Measurements from ENCODE around the gene OLIG2. TPM values are rescaled to one million over a fixed set of nuclear protein-coding genes. Genes with fewer than 3 reads are reported as not detected.

OLIG2 gene
- total RNA-seq, 1 donor from 2014 or later: 0.72 TPM

DNA sequence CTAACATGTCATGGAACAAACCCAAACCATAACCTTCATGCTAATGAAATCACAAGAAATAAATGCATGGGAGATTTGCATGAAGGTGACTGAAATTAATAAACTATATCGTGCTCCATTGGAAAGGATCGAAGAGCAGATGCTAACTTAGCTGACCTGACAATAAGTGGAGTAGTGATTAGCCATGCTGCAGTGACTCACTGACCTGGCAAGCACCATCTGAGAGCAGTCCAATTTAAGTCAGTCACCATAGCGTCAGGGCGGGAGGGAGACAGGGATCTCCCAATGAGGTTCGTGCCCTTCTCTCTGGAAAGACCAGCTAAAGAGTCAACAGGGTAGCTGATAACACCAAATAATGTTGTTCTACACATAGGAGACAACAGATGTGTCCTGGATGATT lies 21.5 kb downstream of the OLIG2 start:
- no peak for DNase-seq (ENCODE audit: low spot score, unreplicated experiment)
- H3K4me1 Mint-ChIP-seq (ENCODE audit: low read depth): no peaks in the 10 kb centered on the region
- H3K36me3 Mint-ChIP-seq (ENCODE audit: insufficient read depth): no peaks in the 10 kb centered on the region
- H3K4me3 Mint-ChIP-seq (ENCODE audit: low read depth): no peak overlapping the region
- H3K27me3 Mint-ChIP-seq: peaks cover 51% of the 10 kb centered on the region
- no peaks in the 10 kb centered on the region for H3K9me3 Mint-ChIP-seq (ENCODE audit: low read depth)
- TF ChIP-seq, protein P1, sequence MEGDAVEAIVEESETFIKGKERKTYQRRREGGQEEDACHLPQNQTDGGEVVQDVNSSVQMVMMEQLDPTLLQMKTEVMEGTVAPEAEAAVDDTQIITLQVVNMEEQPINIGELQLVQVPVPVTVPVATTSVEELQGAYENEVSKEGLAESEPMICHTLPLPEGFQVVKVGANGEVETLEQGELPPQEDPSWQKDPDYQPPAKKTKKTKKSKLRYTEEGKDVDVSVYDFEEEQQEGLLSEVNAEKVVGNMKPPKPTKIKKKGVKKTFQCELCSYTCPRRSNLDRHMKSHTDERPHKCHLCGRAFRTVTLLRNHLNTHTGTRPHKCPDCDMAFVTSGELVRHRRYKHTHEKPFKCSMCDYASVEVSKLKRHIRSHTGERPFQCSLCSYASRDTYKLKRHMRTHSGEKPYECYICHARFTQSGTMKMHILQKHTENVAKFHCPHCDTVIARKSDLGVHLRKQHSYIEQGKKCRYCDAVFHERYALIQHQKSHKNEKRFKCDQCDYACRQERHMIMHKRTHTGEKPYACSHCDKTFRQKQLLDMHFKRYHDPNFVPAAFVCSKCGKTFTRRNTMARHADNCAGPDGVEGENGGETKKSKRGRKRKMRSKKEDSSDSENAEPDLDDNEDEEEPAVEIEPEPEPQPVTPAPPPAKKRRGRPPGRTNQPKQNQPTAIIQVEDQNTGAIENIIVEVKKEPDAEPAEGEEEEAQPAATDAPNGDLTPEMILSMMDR (IDR thresholded peaks at IDR 0.05; ENCODE audit: unreplicated experiment): no peak
- no peak overlapping the region for H3K27ac Mint-ChIP-seq

GRCh38 chr21:33051925-33052324 lies 26.2 kb downstream of the OLIG2 start:
- no peak for DNase-seq (ENCODE audit: low spot score, unreplicated experiment)
- Mint-ChIP-seq H3K27me3 (peaks cover 35% of the 10 kb centered on the region), H3K4me1 (ENCODE audit: low read depth) (no peaks in the 10 kb centered on the region), H3K4me3 (ENCODE audit: low read depth) (no peak overlapping the region), H3K27ac (no peak overlapping the region), H3K36me3 (ENCODE audit: insufficient read depth) (no peaks in the 10 kb centered on the region), H3K9me3 (ENCODE audit: low read depth) (no peaks in the 10 kb centered on the region)
- TF ChIP-seq, protein P1 (IDR thresholded peaks at IDR 0.05; ENCODE audit: unreplicated experiment): no peak

DNA sequence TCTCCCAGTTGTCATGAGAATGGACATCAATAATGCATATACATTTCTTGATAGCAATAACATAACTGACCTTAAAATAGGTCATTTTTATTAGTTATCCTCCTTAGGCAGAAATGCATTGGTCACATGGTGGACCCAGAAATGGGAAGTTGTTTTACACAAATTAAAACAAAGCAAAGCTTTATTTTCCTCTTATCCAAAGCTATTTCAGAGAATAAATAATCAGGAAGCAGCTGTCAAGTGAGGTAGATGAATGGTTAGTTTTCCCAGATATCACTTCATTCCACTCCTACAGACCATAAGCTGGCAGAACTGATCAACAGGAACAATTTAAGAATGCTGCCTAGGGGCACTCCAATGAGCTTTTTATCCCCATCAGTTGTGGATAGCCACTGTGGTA lies 28.2 kb downstream of the OLIG2 start:
- H3K4me1 Mint-ChIP-seq (ENCODE audit: low read depth): no peaks in the 10 kb centered on the region
- H3K9me3 Mint-ChIP-seq (ENCODE audit: low read depth): no peaks in the 10 kb centered on the region
- H3K27me3 Mint-ChIP-seq: peaks cover 31% of the 10 kb centered on the region
- DNase-seq (ENCODE audit: low spot score, unreplicated experiment): no peak
- H3K36me3 Mint-ChIP-seq (ENCODE audit: insufficient read depth): no peaks in the 10 kb centered on the region
- TF ChIP-seq, protein P1 (IDR thresholded peaks at IDR 0.05; ENCODE audit: unreplicated experiment): no peak
- H3K4me3 Mint-ChIP-seq (ENCODE audit: low read depth): no peak overlapping the region
- no peak overlapping the region for H3K27ac Mint-ChIP-seq

DNA sequence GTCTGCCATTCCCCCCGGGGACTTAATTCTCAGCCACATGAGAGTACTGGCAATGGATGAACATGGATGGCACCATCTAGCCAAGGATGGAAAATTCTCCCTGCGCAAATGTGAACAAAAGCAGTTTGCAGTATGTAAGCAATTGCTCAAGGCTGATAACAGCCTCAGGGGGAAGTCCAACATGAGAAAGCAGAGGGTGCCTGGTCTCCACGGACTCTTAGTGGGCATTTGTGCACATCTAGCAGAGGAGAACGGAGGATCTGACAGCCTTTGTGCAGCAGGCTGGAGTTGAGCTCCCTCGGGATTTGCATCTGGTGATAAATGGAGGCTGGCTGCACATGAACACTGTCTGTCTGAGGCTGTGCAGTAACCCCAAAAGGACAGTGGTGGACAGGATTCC lies 30.3 kb downstream of the OLIG2 start:
- no peak overlapping the region for H3K4me3 Mint-ChIP-seq (ENCODE audit: low read depth)
- peaks cover 44% of the 10 kb centered on the region for H3K27me3 Mint-ChIP-seq
- no peak overlapping the region for H3K27ac Mint-ChIP-seq
- H3K9me3 Mint-ChIP-seq (ENCODE audit: low read depth): no peaks in the 10 kb centered on the region
- no peaks in the 10 kb centered on the region for H3K36me3 Mint-ChIP-seq (ENCODE audit: insufficient read depth)
- TF ChIP-seq, protein P1 (IDR thresholded peaks at IDR 0.05; ENCODE audit: unreplicated experiment): no peak
- H3K4me1 Mint-ChIP-seq (ENCODE audit: low read depth): no peaks in the 10 kb centered on the region
- no peak for DNase-seq (ENCODE audit: low spot score, unreplicated experiment)

- no peaks in the 10 kb centered on the region for H3K9me3 Mint-ChIP-seq (ENCODE audit: low read depth)
- H3K36me3 Mint-ChIP-seq (ENCODE audit: insufficient read depth): no peaks in the 10 kb centered on the region
- no peaks in the 10 kb centered on the region for H3K4me1 Mint-ChIP-seq (ENCODE audit: low read depth)
- no peak overlapping the region for H3K4me3 Mint-ChIP-seq (ENCODE audit: low read depth)
- H3K27ac Mint-ChIP-seq: no peak overlapping the region
- TF ChIP-seq, protein P1 (IDR thresholded peaks at IDR 0.05; ENCODE audit: unreplicated experiment): no peak
- peaks cover 52% of the 10 kb centered on the region for H3K27me3 Mint-ChIP-seq
- DNase-seq (ENCODE audit: low spot score, unreplicated experiment): no peak
Measured at GRCh38 chr21:33057385-33057940, 31.7 kb downstream of the OLIG2 start.

Data from progenitor cell of endocrine pancreas (in vitro differentiated cells).